Activated naive CD8-positive, alpha-beta T cell treated with anti-CD3 and anti-CD28 coated beads, Interleukin-2, amount 50 U/mL, for 24 hours (primary cell): ENCODE data around the gene FKBP1C.
"Not testable (repeated sequence)": the region's sequence is repeated elsewhere in the genome, so short reads cannot be mapped to it uniquely, and the experiment has no call there.

Experiments used
- ATAC-seq: fragments of 150-1000 bp; cut with Tn5 transposase; one replicate; pipeline ENCODE4 v1.10.0; 2021
- DNase-seq: peaks from one replicate; pipeline ENCODE4 v3.0.0; 2021
- H3K27ac Mint-ChIP-seq: one replicate; pipeline ENCODE4 v1.8.0; 2021; ENCODE audit warnings: mild to moderate bottlenecking, mixed read lengths
- H3K27me3 Mint-ChIP-seq: one replicate; pipeline ENCODE4 v1.8.0; 2021; ENCODE audit warnings: mixed read lengths
- H3K36me3 Mint-ChIP-seq: one replicate; pipeline ENCODE4 v1.8.0; 2021; ENCODE audit warnings: low read depth, mixed read lengths
- H3K4me1 Mint-ChIP-seq: one replicate; pipeline ENCODE4 v1.8.0; 2021; ENCODE audit warnings: mixed read lengths
- H3K4me3 Mint-ChIP-seq: one replicate; pipeline ENCODE4 v1.8.0; 2021; ENCODE audit warnings: mild to moderate bottlenecking, moderate library complexity, mixed read lengths
- H3K9me3 Mint-ChIP-seq: one replicate; pipeline ENCODE4 v1.8.0; 2021; ENCODE audit warnings: mixed read lengths

FKBP1C gene

GRCh38 chr6:63230511-63230910, 19.2 kb downstream of the FKBP1C start:
- not testable (repeated sequence) for H3K4me3 Mint-ChIP-seq, H3K27me3 Mint-ChIP-seq, H3K4me1 Mint-ChIP-seq, H3K9me3 Mint-ChIP-seq, H3K27ac Mint-ChIP-seq, DNase-seq, ATAC-seq, H3K36me3 Mint-ChIP-seq

GRCh38 chr6:63236398-63236817, 25.1 kb downstream of the FKBP1C start:
- H3K27ac Mint-ChIP-seq, result no peak overlapping the region
- H3K27me3 Mint-ChIP-seq, result no peaks in the 10 kb centered on the region
- H3K4me1 Mint-ChIP-seq, result no peaks in the 10 kb centered on the region
- ATAC-seq (no peak), DNase-seq (no peak)
- peaks cover 16% of the 10 kb centered on the region for H3K9me3 Mint-ChIP-seq
- no peaks in the 10 kb centered on the region for H3K36me3 Mint-ChIP-seq
- no peak overlapping the region for H3K4me3 Mint-ChIP-seq

DNA sequence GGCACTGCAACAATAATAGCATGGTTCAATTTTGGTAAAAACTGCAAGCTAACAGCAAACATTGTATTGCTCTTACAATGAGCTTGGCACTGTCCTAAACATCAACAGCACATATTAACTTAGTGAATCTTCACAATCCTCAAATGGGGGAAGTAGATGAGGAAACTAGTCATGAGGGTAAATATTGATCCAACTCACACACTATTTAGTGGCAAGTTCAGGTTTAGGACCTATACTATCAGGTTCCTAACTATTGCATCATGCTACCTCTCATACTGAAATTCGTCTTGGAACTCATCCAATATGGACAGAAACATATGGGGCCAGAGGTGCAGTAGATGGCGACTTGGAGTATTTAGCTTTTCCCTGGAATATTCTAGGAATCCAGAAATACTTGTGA, 34.2 kb downstream of the FKBP1C start:
- Mint-ChIP-seq H3K27me3 (no peaks in the 10 kb centered on the region), H3K4me3 (no peak overlapping the region), H3K27ac (no peak overlapping the region), H3K36me3 (no peaks in the 10 kb centered on the region), H3K9me3 (no peaks in the 10 kb centered on the region), H3K4me1 (no peaks in the 10 kb centered on the region)
- DNase-seq (no peak), ATAC-seq (no peak)

GRCh38 chr6:63245909-63246308, 34.6 kb downstream of the FKBP1C start:
- no peaks in the 10 kb centered on the region for H3K9me3 Mint-ChIP-seq
- no peaks in the 10 kb centered on the region for H3K4me1 Mint-ChIP-seq
- no peak for ATAC-seq
- H3K4me3 Mint-ChIP-seq, result no peak overlapping the region
- no peak overlapping the region for H3K27ac Mint-ChIP-seq
- no peaks in the 10 kb centered on the region for H3K36me3 Mint-ChIP-seq
- H3K27me3 Mint-ChIP-seq, result no peaks in the 10 kb centered on the region
- DNase-seq, result no peak

DNA sequence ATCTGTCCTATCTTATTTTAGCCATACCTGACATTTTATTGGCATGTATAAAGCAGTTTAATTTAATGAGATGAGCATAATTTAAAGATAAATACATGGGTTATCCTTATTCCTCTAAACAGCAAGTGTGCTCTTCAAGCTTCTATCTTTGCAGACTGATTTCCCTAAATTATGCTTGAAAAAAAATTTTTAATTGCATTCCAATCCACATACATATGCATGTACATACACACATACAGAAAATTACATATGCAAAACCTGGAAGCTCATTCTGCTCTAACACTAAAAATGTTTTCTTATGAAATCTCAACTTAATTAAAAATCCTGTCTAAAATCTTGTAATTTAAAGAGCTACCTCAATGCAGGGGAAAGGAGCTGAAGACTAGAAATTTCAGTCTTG, 35.3 kb downstream of the FKBP1C start:
- no peaks in the 10 kb centered on the region for H3K4me1 Mint-ChIP-seq
- H3K4me3 Mint-ChIP-seq, result no peak overlapping the region
- no peaks in the 10 kb centered on the region for H3K27me3 Mint-ChIP-seq
- no peaks in the 10 kb centered on the region for H3K36me3 Mint-ChIP-seq
- ATAC-seq (no peak), DNase-seq (no peak)
- no peak overlapping the region for H3K27ac Mint-ChIP-seq
- H3K9me3 Mint-ChIP-seq, result no peaks in the 10 kb centered on the region

DNA sequence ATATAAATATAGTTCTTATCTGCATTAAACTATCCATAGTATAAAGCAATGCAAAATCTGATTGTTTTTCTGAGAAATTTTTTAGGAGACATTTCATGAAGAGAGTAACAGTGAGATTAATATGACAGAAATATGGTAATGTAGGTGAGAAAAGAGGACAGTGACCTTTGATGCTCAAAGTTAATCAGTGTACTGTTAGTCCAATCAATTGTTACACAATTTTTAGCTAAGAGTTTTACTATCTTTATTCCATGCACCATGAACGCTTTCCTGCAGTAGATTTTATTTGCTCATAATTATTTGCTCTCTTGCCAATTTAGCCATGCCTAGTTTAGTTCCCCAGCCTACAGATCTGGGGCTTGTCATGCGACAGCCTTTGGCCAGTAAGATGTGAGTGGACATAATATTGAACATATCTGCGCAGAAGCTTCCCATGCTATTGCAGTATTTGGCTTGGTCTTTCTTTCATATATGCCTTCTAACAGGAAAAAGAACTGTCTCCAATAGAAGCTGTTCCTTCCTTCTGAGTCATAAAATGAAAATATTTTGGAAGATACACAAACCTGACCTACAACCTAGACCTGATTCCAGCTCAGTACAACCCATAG, 38.7 kb downstream of the FKBP1C start:
- no peaks in the 10 kb centered on the region for H3K9me3 Mint-ChIP-seq
- no peaks in the 10 kb centered on the region for H3K27me3 Mint-ChIP-seq
- H3K27ac Mint-ChIP-seq, result no peak overlapping the region
- H3K4me3 Mint-ChIP-seq, result no peak overlapping the region
- no peak for ATAC-seq
- H3K36me3 Mint-ChIP-seq, result no peaks in the 10 kb centered on the region
- H3K4me1 Mint-ChIP-seq, result no peaks in the 10 kb centered on the region
- DNase-seq, result no peak

- H3K4me3 Mint-ChIP-seq, result no peak overlapping the region
- no peaks in the 10 kb centered on the region for H3K4me1 Mint-ChIP-seq
- H3K9me3 Mint-ChIP-seq, result no peaks in the 10 kb centered on the region
- no peak for DNase-seq
- H3K36me3 Mint-ChIP-seq, result no peaks in the 10 kb centered on the region
- no peaks in the 10 kb centered on the region for H3K27me3 Mint-ChIP-seq
- no peak for ATAC-seq
- no peak overlapping the region for H3K27ac Mint-ChIP-seq
Measured at GRCh38 chr6:63259153-63259552, 47.9 kb downstream of the FKBP1C start.

- Mint-ChIP-seq H3K27ac (no peak overlapping the region), H3K9me3 (peaks cover 4% of the 10 kb centered on the region), H3K27me3 (no peaks in the 10 kb centered on the region), H3K4me1 (no peaks in the 10 kb centered on the region), H3K36me3 (no peaks in the 10 kb centered on the region), H3K4me3 (no peak overlapping the region)
- ATAC-seq, result no peak
- no peak for DNase-seq
Measured at GRCh38 chr6:63261820-63262219, 50.6 kb downstream of the FKBP1C start.
